GM12878 (cell line): ENCODE measurements around the gene SEPTIN1. TPM values are rescaled to one million over a fixed set of nuclear protein-coding genes. Genes with fewer than 3 reads are reported as not detected.

Experiments used
- CUX1 ChIP-seq: IDR thresholded peaks from 2 replicates; pipeline ENCODE4 v1.6.1; 2012; ENCODE audit warnings: improper control_type of control experiment, low read depth, low read length; ENCODE audit not compliant: insufficient replicate concordance
- E4F1 ChIP-seq: fragments of 450-650 bp; IDR thresholded peaks from 2 replicates; pipeline ENCODE4 v1.6.1; 2018; ENCODE audit warnings: borderline replicate concordance, mild to moderate bottlenecking; ENCODE audit not compliant: partially characterized antibody
- FOXK2 ChIP-seq: fragments of 450-650 bp; IDR thresholded peaks from 2 replicates; pipeline ENCODE4 v1.6.1; 2017; ENCODE audit warnings: mild to moderate bottlenecking, moderate library complexity
- IKZF1 ChIP-seq: fragments of 450-650 bp; conservative IDR thresholded peaks from 2 replicates; pipeline ENCODE4 v1.6.1; 2017; ENCODE audit warnings: antibody characterized with exemption, mild to moderate bottlenecking
- MEF2A ChIP-seq: IDR thresholded peaks from 2 replicates; pipeline ENCODE4 v1.6.1; 2011; ENCODE audit warnings: low read depth, mild to moderate bottlenecking, low read length, moderate library complexity; ENCODE audit not compliant: insufficient read depth
- MXI1 ChIP-seq: fragments of 150-350 bp; IDR thresholded peaks from 2 replicates; pipeline ENCODE4 v1.6.1; 2011; ENCODE audit warnings: low read depth, mild to moderate bottlenecking, inconsistent platforms, low read length, improper control_type of control experiment
- MYC ChIP-seq: IDR thresholded peaks from 2 replicates; pipeline ENCODE4 v1.6.1; 2011; ENCODE audit warnings: mild to moderate bottlenecking, low read length, moderate library complexity, inconsistent platforms; ENCODE audit not compliant: insufficient read depth, insufficient replicate concordance, insufficient read length, severe bottlenecking
- NFIC ChIP-seq: IDR thresholded peaks from 2 replicates; pipeline ENCODE4 v1.6.1; 2012; ENCODE audit warnings: low read depth, mild to moderate bottlenecking, inconsistent platforms, low read length, moderate library complexity
- POU2F2 ChIP-seq: IDR thresholded peaks from 3 replicates; pipeline ENCODE4 v1.6.1; 2011; ENCODE audit warnings: low read depth, mild to moderate bottlenecking, low read length, borderline replicate concordance
- REST ChIP-seq: IDR thresholded peaks from 2 replicates; pipeline ENCODE4 v1.6.1; 2012; ENCODE audit warnings: mild to moderate bottlenecking, low read depth, low read length
- TCF7 ChIP-seq: IDR thresholded peaks from 2 replicates; pipeline ENCODE4 v1.6.1; 2014; ENCODE audit warnings: antibody characterized with exemption, borderline replicate concordance
- YY1 ChIP-seq: IDR thresholded peaks from 2 replicates; pipeline ENCODE4 v1.6.1; 2011; ENCODE audit warnings: low read depth, mild to moderate bottlenecking, low read length
- ZBTB33 ChIP-seq: fragments of 450-650 bp; IDR thresholded peaks from 2 replicates; pipeline ENCODE4 v1.6.1; 2017; ENCODE audit warnings: mild to moderate bottlenecking
- ZNF384 ChIP-seq: IDR thresholded peaks from 2 replicates; pipeline ENCODE4 v1.6.1; 2012; ENCODE audit warnings: low read depth, mild to moderate bottlenecking, low read length, improper control_type of control experiment, borderline replicate concordance
- polyA plus RNA-seq, 11 experiments: library from polyadenylated mRNA; depleted of rRNA in 4 of 11; unstranded in 6 of 11; stranded (reverse) in 5 of 11; fragments of >200 nt; fragmentation: Nextera tagmentation in 4 of 11; fragmentation: Illumina TruSeq in 1 of 11; extraction: Ambion mirVana in 4 of 11; extraction: Trizol in 1 of 11; gene quantifications; 1 replicate in 1 of 11; 2 replicates in 10 of 11; pipeline versions ENCODE4 v1.2.1 to v1.2.3, GENCODE V29; 2011 to 2016; ENCODE audit warnings: inconsistent platforms in 2 of 11, missing spikeins in 2 of 11, low read depth in 1 of 11
- total RNA-seq, 4 experiments: library from RNA; depleted of rRNA in 3 of 4; stranded (reverse); fragments of >200 nt in 3 of 4; fragmentation: Illumina TruSeq in 1 of 4; extraction: Trizol in 1 of 4; gene quantifications; 2 replicates each; pipeline versions ENCODE4 v1.2.1 to v1.2.3, GENCODE V29; 2013 to 2021

SEPTIN1 gene
- total and polyA plus RNA-seq, 10 of the 15 experiments (the other 5 are each of a cell fraction or from before 2014, with no cell fraction given) = 2.8 to 153 (median 94.1) TPM

GRCh38 chr16:30355144-30355953, 27.0 kb downstream of the SEPTIN1 start, which contains the start of gene CD2BP2 (continued):
- TF ChIP-seq POU2F2 (peak; percentile 34; the same call in 1 of the 3 replicates), E4F1 (peak; percentile 71), MEF2A (peak; percentile 42; the same call in 1 of the 2 replicates), ZNF384 (no peak), NFIC (peak; percentile 18; the same call in 1 of the 2 replicates), CUX1 (no peak), TCF7 (no peak), ZBTB33 (no peak), MYC (no peak), MXI1 (no peak), FOXK2 (no peak; the same call in 1 of the 2 replicates), YY1 (peak; percentile 95), IKZF1 (peak; percentile 98), REST (no peak)
